ENCODE measurements around the gene TLL1. TPM values are rescaled to one million over a fixed set of nuclear protein-coding genes. Genes with fewer than 3 reads are reported as not detected.

The TLL1 gene
- total RNA-seq, 1 experiment from 2014 or later: 0.37 TPM

- Histone ChIP-seq H3K79me2 (ENCODE audit: insufficient read depth, low read length) (no peaks in the 10 kb centered on the region), H3K9me3 (ENCODE audit: control insufficient read depth in 1 of 2, insufficient read depth in 1 of 2, low read depth in 1 of 2, low read length in 2 of 2) (no peaks in the 10 kb centered on the region), H3K9ac (ENCODE audit: low read length) (no peak overlapping the region), H3K4me1 (ENCODE audit: control insufficient read depth in 1 of 2, insufficient read depth in 2 of 2, low read length in 2 of 2) (peaks cover 0 to 16% of the 10 kb centered on the region in 2 experiments; a peak in 2 of 4 replicates), H3K27ac (ENCODE audit: low read depth, low read length) (no peak overlapping the region), H3K27me3 (ENCODE audit: insufficient read depth, low read length) (no peaks in the 10 kb centered on the region), H2AFZ (ENCODE audit: low read depth, low read length, poor library complexity, severe bottlenecking) (no peak overlapping the region), H3K4me3 (replicated peaks in 1 of 2; ENCODE audit: low read depth in 1 of 2, low read length in 2 of 2) (no peak overlapping the region), H4K20me1 (ENCODE audit: insufficient read depth) (no peaks in the 10 kb centered on the region), H3K9me2 (ENCODE audit: insufficient read depth) (no peaks in the 10 kb centered on the region), H3K36me3 (ENCODE audit: control insufficient read depth in 1 of 2, insufficient read depth in 2 of 2, low read length in 2 of 2) (no peaks in the 10 kb centered on the region), H3K4me2 (ENCODE audit: low read length) (no peak overlapping the region)
- RAD21 ChIA-PET (ENCODE audit: low non-redundant PET in 1 of 2, low total read pairs in 2 of 2, uncharacterized antibody in 2 of 2, unreplicated experiment in 2 of 2): no interaction called here
- BruUV-seq (replicated peaks): no TSS peak
- intact Hi-C loops (cut with micrococcal nuclease): no loop called here
- ATAC-seq (no peak), DNase-seq (ENCODE audit: low read depth, low spot score) (no peak)
- POLR2A ChIA-PET: no interaction called here
- no peak for TF ChIP-seq POLR2A (IDR thresholded peaks at IDR 0.05; ENCODE audit: borderline replicate concordance, extremely low read depth, insufficient read depth, insufficient read length)
- TF ChIP-seq CEBPB (IDR thresholded peaks at IDR 0.05; ENCODE audit: low read depth): no peak
- TF ChIP-seq YY1 (IDR thresholded peaks at IDR 0.05; ENCODE audit: extremely low read depth, insufficient replicate concordance, low read depth, low read length): no peak
- no peak for TF ChIP-seq ELF1 (IDR thresholded peaks at IDR 0.05; ENCODE audit: borderline replicate concordance, low read depth)
- TF ChIP-seq ZFX (IDR thresholded peaks at IDR 0.05): no peak
- TF ChIP-seq SP1 (IDR thresholded peaks at IDR 0.05; ENCODE audit: low read depth): no peak
- TF ChIP-seq RAD21 (IDR thresholded peaks at IDR 0.05; ENCODE audit: low read depth): no peak
- TF ChIP-seq ZNF274 (IDR thresholded peaks at IDR 0.05; ENCODE audit: low read depth, low read length): no peak
- no peak for TF ChIP-seq SIN3A (IDR thresholded peaks at IDR 0.05; ENCODE audit: low read depth)
- TF ChIP-seq TCF7L2 (IDR thresholded peaks at IDR 0.05; ENCODE audit: borderline replicate concordance, extremely low read depth, insufficient read depth, insufficient read length): no peak
- TF ChIP-seq FOSL1 (IDR thresholded peaks at IDR 0.05; ENCODE audit: low read depth): no peak
- no peak for TF ChIP-seq CTCF (IDR thresholded peaks at IDR 0.05 in 2 of 3, conservative IDR thresholded peaks at IDR 0.05 in 1 of 3; ENCODE audit: borderline replicate concordance in 1 of 3, insufficient read depth in 1 of 3, low read depth in 2 of 3, low read length in 2 of 3)
- no peak for TF ChIP-seq REST (IDR thresholded peaks at IDR 0.05; ENCODE audit: low read depth)
- CTCF ChIA-PET: no interaction called here
Measured at GRCh38 chr4:165972747-165973146, 99.7 kb downstream of the TLL1 start.

Measured in HCT116 (cell line).